A549 (cell line): ENCODE data around the gene LHFPL2.

Source experiments
- CHD4 ChIP-seq: fragments of 200-600 bp; sonication (generic); IDR thresholded peaks from 2 replicates; pipeline ENCODE4 v1.6.1; 2016; ENCODE audit warnings: antibody characterized with exemption, mild to moderate bottlenecking, borderline replicate concordance
- CTCF ChIP-seq: fragments of >200 bp; sonication (Bioruptor Twin); formaldehyde crosslinking; IDR thresholded peaks from 3 replicates; pipeline ENCODE4 v1.5.1; 2016
- JUN ChIP-seq, 2 experiments: fragments of >200 bp; sonication (Bioruptor Twin); formaldehyde crosslinking; IDR thresholded peaks; 2 replicates in 1 of 2; 3 replicates in 1 of 2; pipeline ENCODE4 v1.6.1; 2016 to 2017
- MAFK ChIP-seq: fragments of 450-650 bp; IDR thresholded peaks from 2 replicates; pipeline ENCODE4 v1.6.1; 2014; ENCODE audit not compliant: partially characterized antibody
- POLR2A ChIP-seq: IDR thresholded peaks from 2 replicates; pipeline ENCODE4 v1.6.1; 2012; ENCODE audit warnings: mild to moderate bottlenecking, low read length

- TF ChIP-seq MAFK (no peak), POLR2A (no peak), CHD4 (no peak), CTCF (no peak), JUN (IDR thresholded peaks at IDR 0.05) (no peak)
Measured at GRCh38 chr5:78492224-78492623, 156.3 kb downstream of the LHFPL2 start.
